Body of pancreas (tissue), 4 donors: ENCODE measurements around the gene MBP. TPM values are rescaled to one million over a fixed set of nuclear protein-coding genes. Genes with fewer than 3 reads are reported as not detected.

Experiments used
- ATAC-seq: fragments of 150-250 bp; one replicate; pipeline ENCODE4 v1.9.1; 2016
- DNase-seq, 4 donors: peaks; one replicate each; pipeline ENCODE4 v3.0.0-alpha.2; 2019
- H3K27ac ChIP-seq, 4 donors: fragments of 200-600 bp; sonication (generic); 1 replicate in 3 of 4; 2 replicates in 1 of 4; pipeline versions ENCODE4 v1.5.1 to v1.6.1; 2016 to 2019; ENCODE audit warnings: mild to moderate bottlenecking in 1 of 4, mixed read lengths in 1 of 4, moderate library complexity in 1 of 4
- H3K27me3 ChIP-seq, 2 donors: fragments of 200-600 bp; sonication (generic); one replicate each; pipeline ENCODE4 v1.6.0; 2016; ENCODE audit warnings: mild to moderate bottlenecking in 1 of 2
- H3K36me3 ChIP-seq, 2 donors: fragments of 200-600 bp; sonication (generic); replicated peaks in 1 of 2; 2 replicates each; pipeline ENCODE4 v1.5.1; 2016; ENCODE audit warnings: low read depth in 2 of 2; ENCODE audit not compliant: insufficient read depth in 1 of 2
- H3K4me1 ChIP-seq: fragments of 200-600 bp; sonication (generic); one replicate; pipeline ENCODE4 v1.6.0; 2016
- H3K4me3 ChIP-seq, 2 donors: fragments of 200-600 bp; sonication (generic); 1 replicate in 1 of 2; 2 replicates in 1 of 2; pipeline ENCODE4 v1.5.1; 2016 to 2019
- H3K9me3 ChIP-seq, 3 donors: fragments of 200-600 bp; sonication (generic); 1 replicate in 2 of 3; 2 replicates in 1 of 3; pipeline ENCODE4 v1.5.1; 2016
- POLR2A ChIP-seq, 3 donors: fragments of 450-650 bp; IDR thresholded peaks; one replicate each; pipeline ENCODE4 v1.6.1; 2016; ENCODE audit warnings: antibody characterized with exemption in 3 of 3, mild to moderate bottlenecking in 2 of 3
- WGBS, 2 donors: methylation state at CpG; one replicate each; pipeline ENCODE4 v1.1.5; 2017; 5-methylcytosine and 5-hydroxymethylcytosine counted together
- intact Hi-C: fragments of 100-400 bp; cut with DNase I; formaldehyde crosslinking; loops from one replicate; pipeline ENCODE4 v1.15.1; 2023
- total RNA-seq, 2 donors: library from RNA; depleted of rRNA; stranded (reverse); fragments of >200 nt; gene quantifications; one replicate each; pipeline ENCODE4 v1.1.0, GENCODE V29; 2016
- TF ChIP-seq, protein P1 (sequence below), 7 experiments: fragments of 450-650 bp in 4 of 7; fragments of 200-600 bp in 3 of 7; sonication (generic) in 3 of 7; IDR thresholded peaks; one replicate each; pipeline ENCODE4 v1.5.1; 2016 to 2019; ENCODE audit warnings: antibody characterized with exemption in 7 of 7

MBP gene
- total RNA-seq, 2 donors from 2014 or later: 17.4 to 24.4 TPM

DNA sequence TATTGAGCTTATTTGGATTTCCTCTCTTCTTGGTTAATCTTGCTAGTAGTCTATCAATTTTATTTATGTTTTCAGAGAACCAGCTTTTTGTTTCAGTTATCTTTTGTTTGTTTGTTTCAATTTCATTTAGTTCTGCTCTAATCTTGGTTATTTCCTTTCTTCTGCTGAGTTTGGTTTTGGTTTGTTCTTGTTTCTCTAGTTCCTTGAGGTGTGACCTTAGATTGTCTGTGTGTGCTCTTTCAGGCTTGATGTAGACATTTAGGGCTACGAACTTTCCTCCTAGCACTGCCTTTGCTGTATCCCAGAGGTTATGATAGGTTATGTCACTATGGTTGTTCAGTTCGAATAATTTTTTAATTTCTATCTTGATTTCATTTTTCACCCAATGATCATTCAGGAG lies 168.6 kb downstream of the MBP start:
- Histone ChIP-seq H3K27me3 (no peaks in the 10 kb centered on the region), H3K36me3 (peaks cover 0 to 6% of the 10 kb centered on the region in 2 donors), H3K27ac (no peak overlapping the region), H3K4me3 (no peak overlapping the region), H3K9me3 (no peaks in the 10 kb centered on the region), H3K4me1 (peaks cover 3% of the 10 kb centered on the region)
- intact Hi-C loops: no loop called here
- WGBS, 2 donors: 93 to 95% methylated on average over 2 of the region's 2 CpGs
- ATAC-seq (no peak), DNase-seq (no peak)
- no peak for TF ChIP-seq POLR2A (IDR thresholded peaks at IDR 0.05)
- TF ChIP-seq, protein P1, sequence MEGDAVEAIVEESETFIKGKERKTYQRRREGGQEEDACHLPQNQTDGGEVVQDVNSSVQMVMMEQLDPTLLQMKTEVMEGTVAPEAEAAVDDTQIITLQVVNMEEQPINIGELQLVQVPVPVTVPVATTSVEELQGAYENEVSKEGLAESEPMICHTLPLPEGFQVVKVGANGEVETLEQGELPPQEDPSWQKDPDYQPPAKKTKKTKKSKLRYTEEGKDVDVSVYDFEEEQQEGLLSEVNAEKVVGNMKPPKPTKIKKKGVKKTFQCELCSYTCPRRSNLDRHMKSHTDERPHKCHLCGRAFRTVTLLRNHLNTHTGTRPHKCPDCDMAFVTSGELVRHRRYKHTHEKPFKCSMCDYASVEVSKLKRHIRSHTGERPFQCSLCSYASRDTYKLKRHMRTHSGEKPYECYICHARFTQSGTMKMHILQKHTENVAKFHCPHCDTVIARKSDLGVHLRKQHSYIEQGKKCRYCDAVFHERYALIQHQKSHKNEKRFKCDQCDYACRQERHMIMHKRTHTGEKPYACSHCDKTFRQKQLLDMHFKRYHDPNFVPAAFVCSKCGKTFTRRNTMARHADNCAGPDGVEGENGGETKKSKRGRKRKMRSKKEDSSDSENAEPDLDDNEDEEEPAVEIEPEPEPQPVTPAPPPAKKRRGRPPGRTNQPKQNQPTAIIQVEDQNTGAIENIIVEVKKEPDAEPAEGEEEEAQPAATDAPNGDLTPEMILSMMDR (IDR thresholded peaks at IDR 0.05): no peak

DNA sequence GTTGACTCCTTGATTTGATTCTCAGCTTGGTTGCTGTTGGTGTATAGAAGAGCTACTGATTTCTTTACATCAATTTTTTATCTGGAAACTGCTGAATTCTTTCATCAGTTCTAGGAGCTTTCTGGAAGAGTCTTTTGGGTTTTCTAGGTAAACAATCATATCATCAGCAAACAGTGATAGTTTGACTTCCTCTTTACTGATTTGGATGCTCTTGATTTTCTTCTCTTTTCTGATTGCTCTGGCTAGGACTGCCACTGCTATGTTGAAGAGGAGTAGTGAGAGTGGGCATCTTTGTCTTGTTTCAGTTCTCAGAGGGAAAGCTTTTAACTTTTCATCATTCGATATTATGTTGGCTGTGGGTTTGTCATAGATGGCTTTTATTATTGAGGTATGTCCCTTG lies 169.7 kb downstream of the MBP start:
- intact Hi-C loops: no loop called here
- ATAC-seq: no peak
- Histone ChIP-seq H3K27me3 (no peaks in the 10 kb centered on the region), H3K4me3 (no peak overlapping the region), H3K9me3 (no peaks in the 10 kb centered on the region), H3K4me1 (peaks cover 6% of the 10 kb centered on the region), H3K36me3 (peaks cover 0 to 6% of the 10 kb centered on the region in 2 donors), H3K27ac (no peak overlapping the region)
- DNase-seq: no peak
- 91 to 93% methylated on average over 1 of the region's 1 CpG for WGBS, 2 donors
- TF ChIP-seq, protein P1 (IDR thresholded peaks at IDR 0.05): no peak
- no peak for TF ChIP-seq POLR2A (IDR thresholded peaks at IDR 0.05)

DNA sequence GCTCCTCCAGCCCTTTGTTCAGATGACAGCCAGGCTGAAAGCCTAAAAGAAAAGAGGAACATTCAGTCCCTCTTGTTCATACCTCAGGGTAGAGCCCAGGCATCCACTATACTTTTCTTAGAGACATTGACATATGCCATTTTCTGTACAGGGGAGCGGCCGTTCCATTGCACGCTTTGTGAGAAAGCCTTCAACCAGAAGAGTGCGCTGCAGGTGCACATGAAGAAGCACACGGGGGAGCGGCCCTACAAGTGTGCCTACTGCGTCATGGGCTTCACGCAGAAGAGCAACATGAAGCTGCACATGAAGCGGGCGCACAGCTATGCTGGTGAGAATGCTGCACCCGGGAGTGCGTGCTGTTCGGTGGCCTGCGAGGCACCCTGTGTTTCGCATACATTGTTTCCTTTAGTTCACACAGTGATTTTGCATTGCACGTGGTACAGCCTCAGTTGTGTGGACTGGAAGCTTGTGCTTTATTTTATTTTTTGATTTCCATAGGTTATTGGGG lies 172.0 kb downstream of the MBP start:
- 92 to 94% methylated on average over 16 of the region's 16 CpGs for WGBS, 2 donors
- Histone ChIP-seq H3K9me3 (no peaks in the 10 kb centered on the region), H3K27me3 (no peaks in the 10 kb centered on the region), H3K4me3 (no peak overlapping the region), H3K36me3 (peaks cover 0 to 6% of the 10 kb centered on the region in 2 donors), H3K27ac (no peak overlapping the region), H3K4me1 (peaks cover 6% of the 10 kb centered on the region)
- ATAC-seq: no peak
- TF ChIP-seq, protein P1 (IDR thresholded peaks at IDR 0.05): no peak
- TF ChIP-seq POLR2A (IDR thresholded peaks at IDR 0.05): no peak
- DNase-seq: no peak
- intact Hi-C loops: no loop called here

DNA sequence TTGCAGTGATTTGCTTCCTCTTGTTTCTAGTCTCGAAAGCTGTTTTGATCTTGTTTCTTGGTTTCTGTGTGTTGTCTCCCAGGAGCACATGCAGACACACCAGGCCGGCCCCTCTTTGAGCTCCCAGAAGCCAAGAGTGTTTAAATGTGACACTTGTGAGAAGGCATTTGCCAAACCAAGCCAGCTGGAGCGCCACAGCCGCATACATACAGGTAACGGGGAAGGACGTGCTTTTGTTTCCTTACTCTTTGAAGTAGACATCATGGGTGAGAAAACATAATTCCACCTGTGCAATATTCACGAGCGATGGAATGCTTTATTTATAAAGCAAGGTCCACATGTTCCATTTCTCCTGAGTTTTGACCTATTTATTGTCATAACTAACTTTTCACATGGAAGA lies 173.0 kb downstream of the MBP start:
- DNase-seq (no peak), ATAC-seq (no peak)
- TF ChIP-seq POLR2A (IDR thresholded peaks at IDR 0.05): no peak
- TF ChIP-seq, protein P1 (IDR thresholded peaks at IDR 0.05): no peak

DNA sequence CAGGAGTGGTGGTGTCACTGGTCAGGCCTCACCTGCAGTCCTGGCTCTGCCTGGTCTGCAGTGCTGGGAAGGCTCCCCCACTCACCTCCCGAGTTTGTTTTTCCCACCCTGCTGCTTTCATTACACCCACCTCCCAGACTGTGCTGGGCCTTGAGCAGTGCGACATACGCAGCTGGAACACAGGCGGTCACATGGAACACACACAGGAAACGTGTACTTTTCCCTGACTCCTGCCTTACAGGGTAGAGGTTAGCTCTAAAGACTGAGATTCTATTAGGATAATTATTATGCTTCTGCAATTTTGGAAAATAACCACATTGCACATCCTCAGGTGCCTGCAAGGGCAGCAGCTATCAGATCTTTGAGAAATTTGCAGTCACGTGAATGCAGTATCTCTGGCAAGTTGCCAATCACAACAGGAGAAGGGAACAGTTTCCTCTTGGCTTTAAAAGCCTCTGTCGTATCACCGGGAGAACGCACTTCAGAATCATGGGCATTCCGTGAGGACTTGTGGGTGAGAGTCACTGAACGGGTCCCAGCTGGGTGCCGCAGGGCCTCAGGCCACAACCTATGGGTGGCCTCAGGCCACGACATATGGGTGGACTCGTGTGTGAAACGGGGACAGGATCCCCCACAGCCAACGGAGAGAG lies 173.8 kb downstream of the MBP start:
- no peak overlapping the region for H3K4me3 ChIP-seq
- DNase-seq (peak in 3 of 4 donors; percentile 28 to 54 (median 46)), ATAC-seq (peak; percentile 42)
- H3K9me3 ChIP-seq: no peaks in the 10 kb centered on the region
- intact Hi-C loops: no loop called here
- peaks cover 0 to 6% of the 10 kb centered on the region in 2 donors for H3K36me3 ChIP-seq
- 45 to 52% methylated on average over 7 to 16 of the region's 16 CpGs for WGBS, 2 donors
- peaks cover 9% of the 10 kb centered on the region for H3K4me1 ChIP-seq
- no peaks in the 10 kb centered on the region for H3K27me3 ChIP-seq
- peak overlapping the region in 1 of 4 donors; percentile 1 for H3K27ac ChIP-seq
- no peak for TF ChIP-seq POLR2A (IDR thresholded peaks at IDR 0.05)
- TF ChIP-seq, protein P1 (IDR thresholded peaks at IDR 0.05): no peak

More for the DNA sequence above, 173.0 kb downstream of the MBP start:
- no peaks in the 10 kb centered on the region for H3K27me3 ChIP-seq
- H3K9me3 ChIP-seq: no peaks in the 10 kb centered on the region
- intact Hi-C loops: no loop called here
- 92% methylated on average over 8 of the region's 8 CpGs for WGBS, 2 donors
- peaks cover 0 to 6% of the 10 kb centered on the region in 2 donors for H3K36me3 ChIP-seq
- H3K4me1 ChIP-seq: peaks cover 6% of the 10 kb centered on the region
- H3K27ac ChIP-seq: no peak overlapping the region
- no peak overlapping the region for H3K4me3 ChIP-seq
